GM12891 (cell line): ENCODE data around the gene SNX10.
A peak's percentile ranks its signal among the peaks of the same experiment; 100 is the strongest.

Experiments
- DNase-seq: peaks from one replicate; pipeline ENCODE4 v3.0.0; 2011; ENCODE audit warnings: low spot score; ENCODE audit not compliant: insufficient read length
- FAIRE-seq: peaks from 2 replicates; lab custom pipeline; 2011; peaks lifted over from hg19 to GRCh38; lab: Jason Lieb, UNC
- PAX5 ChIP-seq: IDR thresholded peaks from 2 replicates; pipeline ENCODE4 v1.6.1; 2011; ENCODE audit warnings: low read length, moderate library complexity, mild to moderate bottlenecking; ENCODE audit not compliant: insufficient read depth, severe bottlenecking
- POLR2A ChIP-seq: IDR thresholded peaks from 2 replicates; pipeline ENCODE4 v1.6.1; 2011; ENCODE audit warnings: low read depth, low read length, control low read depth
- POLR2AphosphoS5 ChIP-seq: IDR thresholded peaks from 2 replicates; pipeline ENCODE4 v1.6.1; 2011; ENCODE audit warnings: low read depth, low read length, control low read depth
- POU2F2 ChIP-seq: IDR thresholded peaks from 2 replicates; pipeline ENCODE4 v1.6.1; 2011; ENCODE audit warnings: low read depth, mild to moderate bottlenecking, control low read depth, low read length, moderate library complexity
- SPI1 ChIP-seq: IDR thresholded peaks from 2 replicates; pipeline ENCODE4 v1.6.1; 2011; ENCODE audit warnings: low read depth, low read length, control low read depth
- TAF1 ChIP-seq: IDR thresholded peaks from 2 replicates; pipeline ENCODE4 v1.6.1; 2011; ENCODE audit warnings: low read depth, low read length, control low read depth

The SNX10 gene

DNA sequence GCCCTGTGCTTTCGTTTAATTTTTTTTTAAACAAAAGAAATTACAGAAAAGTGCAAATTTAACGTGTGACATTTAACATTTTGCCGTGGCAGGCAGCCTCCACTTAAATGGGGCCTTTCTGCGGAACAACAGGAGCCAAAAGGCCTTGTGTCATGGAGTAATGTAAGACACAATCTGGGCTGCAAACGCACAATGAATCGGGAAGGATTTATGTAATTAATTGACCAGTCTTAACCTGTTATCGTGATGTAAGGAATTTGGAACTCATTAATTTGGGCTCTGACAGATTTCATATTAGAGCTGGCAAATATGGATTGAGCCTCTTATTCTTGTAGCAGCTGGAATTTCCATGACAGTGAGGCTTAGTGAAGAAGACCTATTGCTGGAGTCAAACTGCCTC lies 86.4 kb downstream of the SNX10 start:
- FAIRE-seq, result no peak
- TF ChIP-seq POU2F2 (no peak), SPI1 (no peak), POLR2A (no peak), POLR2AphosphoS5 (no peak), PAX5 (no peak), TAF1 (no peak)
- DNase-seq, result no peak

DNA sequence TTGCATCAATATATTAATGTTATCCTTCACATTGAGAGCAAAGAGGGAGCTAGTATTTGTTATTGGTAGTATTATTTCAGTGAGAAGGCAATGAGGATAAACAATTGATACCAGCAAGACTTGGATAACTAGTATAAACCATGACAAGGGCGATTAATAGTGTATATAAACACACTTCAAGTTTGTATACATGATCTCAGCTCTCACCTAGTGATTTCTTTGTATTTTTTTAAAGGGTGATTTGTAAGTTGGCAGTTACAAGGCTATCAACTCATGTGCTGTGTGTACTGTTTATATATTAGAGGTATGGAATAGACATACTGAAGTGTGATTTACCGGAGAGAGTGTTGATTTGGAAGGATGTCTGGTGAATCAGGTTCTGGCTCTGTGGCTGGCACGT lies 88.0 kb downstream of the SNX10 start:
- FAIRE-seq (no peak), DNase-seq (no peak)
- TF ChIP-seq PAX5 (no peak), TAF1 (no peak), SPI1 (no peak), POLR2AphosphoS5 (no peak), POLR2A (no peak), POU2F2 (no peak)

DNA sequence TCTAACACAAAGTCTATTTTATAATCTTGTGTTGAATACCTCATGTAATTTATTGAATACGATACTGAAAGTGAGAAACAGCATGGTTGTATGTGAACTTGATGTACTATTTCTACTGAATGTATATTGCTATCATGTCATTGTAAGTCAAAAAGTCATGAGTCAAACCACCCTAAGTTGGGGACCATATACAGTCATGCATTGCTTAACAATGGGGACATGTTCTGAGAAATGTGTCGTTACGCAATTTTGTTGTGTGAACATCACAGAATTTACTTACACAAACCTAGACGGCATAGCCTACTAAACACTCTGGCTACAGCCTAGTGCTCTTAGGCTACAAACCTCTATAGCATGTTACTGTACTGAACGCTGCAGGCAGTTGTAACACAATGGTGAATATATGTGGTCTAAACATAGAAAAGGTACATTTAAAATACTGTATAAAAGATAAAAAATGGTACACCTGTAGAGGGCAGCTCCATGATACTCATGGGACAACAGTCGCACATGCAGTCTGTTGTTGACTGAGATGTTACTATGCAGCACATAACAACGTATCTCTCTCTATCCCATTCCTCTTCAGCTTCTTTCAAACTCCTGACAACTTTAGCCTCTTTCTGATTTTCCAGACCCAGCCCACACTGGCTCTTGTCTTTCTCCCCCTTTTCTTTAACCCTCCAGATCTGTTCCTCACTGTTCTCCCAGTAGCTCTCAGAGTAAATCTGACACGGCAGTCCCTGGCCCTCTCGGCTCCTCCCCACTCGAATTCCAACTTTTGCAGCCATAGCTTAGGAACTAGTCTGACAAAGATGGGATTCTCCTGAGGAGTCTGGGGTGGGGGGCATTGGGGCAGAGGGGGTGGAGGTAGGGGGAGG lies 90.1 kb downstream of the SNX10 start:
- DNase-seq, result no peak

DNA sequence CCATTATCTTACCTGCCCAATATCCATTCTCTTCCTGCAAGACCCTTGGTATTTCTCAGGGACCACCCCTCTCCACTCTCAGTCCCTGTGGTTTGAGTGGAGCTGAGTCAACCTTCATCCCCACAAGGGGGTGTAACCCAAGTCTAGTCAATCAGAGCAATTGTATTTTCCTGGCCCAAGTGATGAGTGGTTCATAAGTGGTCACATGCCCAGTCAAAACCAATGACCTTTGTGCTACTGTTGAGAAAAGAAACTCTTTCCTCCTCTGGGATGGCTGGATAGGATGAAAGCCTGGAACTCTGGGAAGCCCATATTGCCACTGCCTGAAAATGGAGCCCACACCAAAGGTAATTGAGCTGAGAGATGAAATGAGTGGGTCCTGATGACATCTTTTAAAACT lies 93.6 kb downstream of the SNX10 start:
- DNase-seq (no peak), FAIRE-seq (no peak)
- TF ChIP-seq SPI1, result no peak
- no peak for TF ChIP-seq PAX5
- no peak for TF ChIP-seq TAF1
- no peak for TF ChIP-seq POLR2AphosphoS5
- no peak for TF ChIP-seq POLR2A
- TF ChIP-seq POU2F2, result no peak

More for the DNA sequence above, 90.1 kb downstream of the SNX10 start:
- FAIRE-seq, result no peak
- TF ChIP-seq POLR2A (no peak), SPI1 (no peak), TAF1 (no peak), POU2F2 (no peak)

DNA sequence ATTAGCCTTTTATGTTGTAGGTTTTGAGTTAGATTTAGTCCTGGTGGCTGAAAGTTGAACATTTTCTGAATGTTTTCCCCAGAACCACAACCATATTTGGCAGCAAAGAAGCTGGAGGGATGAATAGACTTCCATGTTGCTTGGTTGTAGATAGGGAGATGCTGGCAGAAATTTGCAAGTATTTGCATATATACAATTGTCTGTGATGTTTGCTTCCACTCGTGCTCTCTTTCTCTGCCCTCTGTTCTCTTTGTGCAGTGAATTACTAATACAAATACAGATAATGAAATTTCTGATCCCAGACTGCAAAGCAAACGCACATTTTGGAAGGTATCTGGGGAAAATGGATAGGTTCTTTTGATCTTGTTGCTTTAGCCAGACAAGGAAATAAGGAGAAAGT lies 96.1 kb downstream of the SNX10 start:
- TF ChIP-seq POLR2A, result no peak
- no peak for TF ChIP-seq TAF1
- TF ChIP-seq SPI1, result no peak
- TF ChIP-seq PAX5, result no peak
- no peak for TF ChIP-seq POU2F2
- TF ChIP-seq POLR2AphosphoS5, result no peak
- no peak for DNase-seq
- FAIRE-seq, result no peak

DNA sequence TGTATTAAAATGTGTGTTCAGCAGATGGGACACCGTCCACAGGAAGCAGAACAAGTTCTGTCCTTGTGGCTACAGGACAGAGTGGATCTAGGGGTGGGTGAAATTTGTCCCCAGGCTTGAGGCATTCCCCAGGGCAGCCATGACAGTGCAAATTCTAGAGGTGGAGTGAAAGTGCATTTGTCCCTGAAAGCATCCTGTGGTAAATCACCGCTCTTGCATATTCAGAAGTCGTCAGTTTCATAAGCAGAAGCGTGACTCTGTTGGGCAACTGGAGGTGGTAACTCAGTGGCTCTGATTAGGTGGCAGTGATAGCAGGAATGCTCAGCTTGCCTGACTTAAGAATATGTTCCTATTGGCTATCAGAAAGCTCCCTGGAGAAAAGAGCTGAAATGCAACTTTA lies 96.6 kb downstream of the SNX10 start:
- no peak for DNase-seq
- peak; percentile 88 for FAIRE-seq
- TF ChIP-seq POLR2AphosphoS5 (no peak), POU2F2 (peak; percentile 92), PAX5 (no peak), SPI1 (no peak)

DNA sequence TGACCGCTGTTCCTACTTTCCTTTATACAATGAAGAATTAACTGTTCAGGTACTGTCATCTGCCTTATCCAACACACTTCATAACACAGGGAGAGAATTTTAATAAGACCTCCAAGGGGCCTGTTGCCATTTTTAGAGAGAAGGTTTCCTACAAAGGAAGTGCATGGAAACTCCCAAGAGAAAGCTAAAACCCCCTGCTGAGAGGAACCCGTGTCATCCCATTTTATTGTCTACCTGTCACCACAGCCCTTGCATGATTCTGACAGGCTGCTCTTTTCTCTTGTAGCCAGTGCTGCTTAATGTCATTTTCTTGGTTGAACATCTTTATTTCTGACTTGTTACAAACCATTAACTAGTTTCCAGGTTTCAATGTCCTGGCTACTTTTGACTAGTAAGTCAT lies 98.4 kb downstream of the SNX10 start:
- DNase-seq, result no peak
- no peak for FAIRE-seq
- TF ChIP-seq POU2F2 (no peak), POLR2AphosphoS5 (no peak), POLR2A (no peak), SPI1 (no peak), PAX5 (no peak), TAF1 (no peak)

DNA sequence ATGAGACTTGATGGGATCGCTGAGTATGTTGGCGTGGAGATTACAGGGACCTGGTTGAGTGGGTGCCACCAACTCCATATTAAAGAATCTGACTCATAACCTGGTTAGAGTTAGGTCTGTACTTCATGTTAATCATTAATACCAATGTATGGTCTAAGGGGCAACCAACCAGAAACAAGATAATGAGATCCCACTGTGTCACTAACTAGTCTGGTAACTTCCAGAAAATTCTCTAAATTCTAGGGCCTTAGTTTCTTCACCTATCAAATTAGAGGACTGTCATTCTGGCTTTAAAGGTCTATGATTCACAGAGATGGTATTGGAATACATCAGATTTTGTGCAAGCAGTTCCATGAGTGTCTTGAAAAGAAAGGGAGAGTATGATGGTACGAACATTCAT lies 102.2 kb downstream of the SNX10 start:
- TF ChIP-seq PAX5 (no peak), POU2F2 (no peak), POLR2A (no peak), SPI1 (no peak), TAF1 (no peak), POLR2AphosphoS5 (no peak)
- no peak for FAIRE-seq
- no peak for DNase-seq

DNA sequence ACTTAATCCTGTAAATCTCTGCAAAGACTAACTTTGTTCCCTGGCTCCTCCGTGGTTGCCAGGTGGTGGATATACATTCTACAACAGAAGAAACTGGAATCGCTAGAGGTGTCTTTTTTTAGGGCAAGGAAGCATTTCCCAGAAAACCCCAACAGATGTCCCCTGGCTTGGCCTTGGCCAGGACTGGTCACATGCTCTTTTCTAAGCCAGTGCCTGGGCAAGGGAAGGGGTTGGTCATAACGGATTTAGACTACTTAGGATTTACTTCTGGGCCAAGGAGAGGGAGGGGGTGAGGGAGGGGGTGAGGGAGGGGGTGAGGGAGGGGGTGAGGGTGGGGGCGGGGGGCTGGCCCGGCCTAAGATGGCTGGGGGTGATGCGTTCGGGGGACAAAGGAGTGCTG lies 105.7 kb downstream of the SNX10 start:
- FAIRE-seq (no peak), DNase-seq (no peak)
- TF ChIP-seq POU2F2 (no peak), PAX5 (no peak), SPI1 (no peak), POLR2A (no peak), TAF1 (no peak), POLR2AphosphoS5 (no peak)

DNA sequence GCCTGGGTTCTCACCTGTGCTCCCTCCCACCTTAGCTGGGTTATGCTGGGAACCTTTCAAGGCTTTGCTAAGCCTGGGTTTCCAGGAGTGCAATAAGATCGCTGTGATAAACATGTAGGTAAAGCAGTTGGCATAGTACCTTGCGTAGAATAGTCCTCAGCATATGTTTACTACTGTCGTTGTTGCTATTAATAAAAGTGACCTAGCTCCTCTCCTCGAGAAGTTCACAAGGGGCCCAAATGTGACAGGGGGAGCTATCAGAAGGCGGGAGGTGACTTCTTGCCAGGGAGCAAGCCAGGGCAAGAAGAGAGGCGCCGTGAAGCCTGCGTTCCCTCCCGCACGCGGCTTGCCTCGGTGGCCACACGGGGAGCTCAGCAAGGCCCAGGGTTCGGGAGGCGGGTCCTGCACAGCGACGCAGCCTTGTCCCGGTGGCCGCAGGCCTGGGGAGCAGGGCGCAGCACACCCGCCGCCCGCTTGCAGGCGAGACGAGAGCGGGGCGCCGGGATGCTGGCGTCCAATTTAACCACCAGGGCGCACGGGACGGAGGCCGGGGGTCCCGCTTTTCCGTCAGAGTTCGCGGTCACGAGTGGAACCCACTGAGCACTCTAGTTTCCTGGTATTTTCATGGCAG lies 106.2 kb downstream of the SNX10 start:
- DNase-seq, result peak; percentile 36
- TF ChIP-seq PAX5 (no peak), POLR2A (no peak), SPI1 (no peak), POU2F2 (no peak), TAF1 (no peak), POLR2AphosphoS5 (no peak)
- peak; percentile 52 for FAIRE-seq
